Right lung (tissue), 5 donors: ENCODE data around the gene SMOC1. TPM values are rescaled to one million over a fixed set of nuclear protein-coding genes. Genes with fewer than 3 reads are reported as not detected.

ENCODE experiments used
- DNase-seq, 2 donors: peaks; one replicate each; pipeline ENCODE4 v3.0.0-alpha.2; 2013
- polyA plus RNA-seq, 5 donors: library from polyadenylated mRNA; unstranded; fragments of 120-200 nt; gene quantifications; one replicate each; pipeline versions ENCODE4 v1.2.1 to v1.2.3, GENCODE V29; 2013; ENCODE audit warnings: inconsistent platforms in 1 of 5, low replicate concordance in 1 of 5; ENCODE audit not compliant: insufficient read length in 5 of 5, insufficient read depth in 1 of 5

Gene SMOC1
- polyA plus RNA-seq, 5 donors = 1.1 to 2.3 (median 1.4) TPM

DNA sequence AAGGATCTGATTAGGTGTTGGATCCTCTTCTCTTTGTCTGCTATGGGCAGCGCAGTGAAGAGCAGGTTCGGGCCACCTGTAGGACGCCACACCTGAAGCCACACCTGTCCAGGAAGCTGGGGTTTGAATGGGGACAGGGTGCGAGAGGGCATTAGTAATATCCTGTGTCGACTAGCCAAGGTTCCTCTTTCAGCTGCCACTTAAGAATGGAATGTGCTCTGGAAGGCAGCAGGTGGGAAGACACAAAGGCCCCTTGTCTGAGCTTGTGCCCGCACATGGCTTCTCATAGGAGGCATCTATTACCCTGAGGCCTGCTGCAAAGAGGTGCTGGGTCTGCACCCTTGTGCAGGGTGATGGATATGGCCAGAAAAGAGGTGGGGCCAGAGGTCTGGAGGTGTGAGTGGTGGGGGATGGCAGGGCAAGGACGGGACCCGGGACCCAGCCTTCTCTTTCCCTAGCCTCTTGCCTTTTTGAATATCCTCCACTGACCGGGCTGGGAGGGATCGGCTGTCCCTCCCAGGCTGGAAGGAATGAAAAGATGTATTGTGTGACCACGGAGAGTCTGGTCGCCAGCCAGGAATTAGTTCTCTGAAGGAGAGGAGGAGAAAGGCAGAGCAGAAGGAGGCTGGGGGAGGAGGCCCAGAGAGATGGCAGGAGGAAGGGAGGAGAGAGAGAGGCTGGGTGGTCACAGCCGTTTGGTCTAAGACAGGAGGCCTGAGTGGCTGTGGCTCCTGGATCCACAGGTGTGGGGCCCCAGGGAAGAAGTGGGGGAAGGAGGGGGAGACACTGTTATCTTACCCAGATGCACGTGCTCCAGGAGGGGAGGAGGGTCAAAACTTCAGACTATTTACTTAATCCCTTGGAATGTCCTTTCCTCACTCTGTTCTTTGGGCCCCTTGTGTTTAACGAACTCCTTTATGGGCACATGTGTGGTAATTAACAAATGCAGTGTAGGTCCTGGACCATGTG lies 101.5 kb downstream of the SMOC1 start:
- no peak for DNase-seq

DNA sequence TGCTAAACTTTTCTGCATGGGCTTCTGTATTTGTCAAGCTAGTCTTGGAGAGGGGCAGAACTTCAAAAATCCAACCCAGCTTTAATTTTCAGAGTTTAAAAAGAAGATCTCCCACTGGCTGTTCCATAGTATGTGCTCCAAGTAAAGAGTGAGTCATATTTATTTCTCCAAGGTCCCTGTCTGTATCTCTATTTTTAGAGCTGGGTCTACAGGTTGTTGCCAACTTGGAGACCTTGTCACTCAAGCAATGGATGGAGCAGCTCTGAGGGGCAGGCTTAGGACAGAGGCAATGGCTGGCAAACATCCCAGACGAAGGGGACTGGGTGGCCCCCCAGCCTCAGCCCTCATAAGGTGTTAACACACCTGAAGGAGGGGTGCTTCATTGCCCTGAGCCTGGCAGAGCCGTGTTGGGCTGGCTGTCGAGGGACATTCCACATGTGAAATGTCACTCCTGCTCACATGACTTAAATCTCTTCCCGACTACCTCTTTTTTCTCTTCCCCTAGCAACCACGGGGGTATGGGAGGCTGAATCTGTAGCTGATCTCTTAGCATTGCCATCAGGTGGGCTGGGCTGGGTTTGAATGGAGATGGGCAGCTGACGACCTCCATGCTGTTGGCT lies 103.1 kb downstream of the SMOC1 start:
- no peak for DNase-seq

DNA sequence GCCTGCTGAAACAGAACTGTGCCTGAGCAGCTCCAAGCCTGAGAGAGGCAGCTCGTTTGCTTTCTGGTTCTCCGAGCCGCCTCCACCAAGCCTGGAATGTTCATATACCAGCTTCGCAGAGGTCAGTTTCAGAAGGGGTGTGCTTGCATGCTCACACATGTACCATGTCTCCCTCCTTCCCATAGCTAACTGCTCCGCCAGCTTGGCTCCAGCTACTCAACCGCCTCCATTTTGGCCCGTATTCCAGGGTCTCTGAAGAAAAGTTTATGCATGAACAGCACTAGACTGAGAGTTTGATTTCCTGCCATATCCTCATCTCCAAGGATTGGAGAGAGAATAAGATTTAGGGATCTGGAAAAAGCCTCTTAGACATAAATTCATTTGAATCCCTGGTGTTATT lies 103.7 kb downstream of the SMOC1 start:
- DNase-seq = no peak

DNA sequence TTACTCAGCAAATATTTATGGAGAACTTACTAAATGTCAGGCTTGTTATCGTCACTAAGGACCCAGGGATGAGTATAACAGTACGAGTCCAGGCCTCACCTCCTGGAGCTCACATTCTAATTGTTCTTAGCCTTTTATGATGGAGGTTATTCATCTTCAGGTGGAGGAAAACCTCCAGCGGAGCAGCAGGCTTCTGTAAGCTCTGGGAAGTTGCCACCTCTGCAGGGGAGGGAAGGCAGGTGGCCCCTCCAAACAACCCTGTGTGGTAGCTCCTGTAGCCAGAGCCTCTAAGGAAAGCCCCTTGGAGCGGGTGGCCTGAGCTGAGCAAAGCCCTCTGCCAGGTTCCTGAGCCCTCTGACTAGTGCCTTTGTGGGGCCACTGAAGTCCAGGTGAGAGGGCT lies 104.1 kb downstream of the SMOC1 start:
- DNase-seq = no peak

DNA sequence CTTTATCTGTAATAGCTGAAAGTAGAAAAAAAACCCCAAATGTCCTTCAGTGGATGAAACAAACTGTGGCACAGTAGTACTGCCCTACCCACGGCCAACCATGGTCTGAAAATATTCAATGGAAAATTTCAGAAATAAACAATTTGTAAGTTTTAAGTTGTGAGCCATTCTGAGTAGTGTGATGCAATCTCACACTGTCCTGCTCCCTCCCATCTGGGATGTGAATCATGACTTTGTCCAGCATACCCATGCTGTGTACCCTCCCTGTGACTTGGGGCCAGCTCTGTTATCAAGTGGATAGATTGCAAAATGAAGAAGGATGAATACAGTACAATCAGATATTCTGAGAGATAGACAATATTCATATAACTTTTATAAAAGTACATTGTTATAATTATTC lies 106.2 kb downstream of the SMOC1 start:
- no peak for DNase-seq

DNA sequence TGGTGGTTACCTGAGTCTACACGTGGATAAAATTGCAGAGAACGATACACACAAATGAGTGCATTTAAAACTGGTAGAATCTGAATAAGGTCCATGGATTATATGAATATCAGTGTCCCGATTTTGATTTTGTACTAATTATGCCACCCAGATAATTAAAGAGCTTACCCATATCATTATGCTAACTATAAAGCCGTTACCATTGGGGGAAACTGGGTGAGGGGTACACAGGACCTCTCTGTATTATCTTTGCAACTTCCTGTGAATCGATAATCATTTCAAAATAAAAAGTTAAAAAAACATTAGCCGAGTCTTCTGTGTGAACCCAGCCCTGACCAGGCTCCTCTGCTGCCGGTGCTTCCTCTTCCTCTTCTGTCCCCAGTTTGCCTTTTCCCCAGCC lies 107.1 kb downstream of the SMOC1 start:
- no peak for DNase-seq

DNA sequence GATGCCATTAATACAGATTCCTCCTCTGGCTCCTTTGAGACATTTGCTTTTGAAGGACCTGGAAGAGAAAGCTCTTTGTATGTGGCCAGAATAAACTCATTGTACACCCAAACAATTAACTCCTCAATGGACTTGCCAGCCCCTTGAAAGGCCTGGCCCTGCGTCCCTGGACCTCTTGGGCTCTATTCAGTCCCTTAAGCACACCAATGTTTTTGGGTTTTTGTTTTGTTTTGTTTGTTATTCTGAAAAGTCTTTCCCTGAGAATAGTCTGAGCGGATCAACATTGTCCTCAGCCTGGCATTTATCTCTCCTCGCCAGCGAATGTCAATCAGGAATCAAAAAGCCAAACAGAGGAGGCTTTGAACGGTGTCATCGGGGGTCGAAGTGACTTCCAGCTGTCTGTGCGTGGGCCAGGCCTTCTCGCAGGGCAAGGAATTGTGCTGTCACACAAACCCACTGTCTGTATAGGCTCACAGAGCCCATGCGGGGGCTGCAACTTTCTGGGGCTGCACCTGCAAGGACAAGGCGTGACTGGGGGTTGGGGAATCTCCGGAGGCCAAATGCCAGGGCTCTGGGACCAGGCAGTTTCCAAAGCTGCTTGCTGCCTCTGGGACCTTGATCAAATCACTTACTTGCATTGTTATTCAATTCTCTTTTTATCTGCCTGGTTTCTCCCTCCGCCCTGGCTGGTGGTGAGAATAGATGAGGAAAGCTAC lies 108.3 kb downstream of the SMOC1 start:
- no peak for DNase-seq

DNA sequence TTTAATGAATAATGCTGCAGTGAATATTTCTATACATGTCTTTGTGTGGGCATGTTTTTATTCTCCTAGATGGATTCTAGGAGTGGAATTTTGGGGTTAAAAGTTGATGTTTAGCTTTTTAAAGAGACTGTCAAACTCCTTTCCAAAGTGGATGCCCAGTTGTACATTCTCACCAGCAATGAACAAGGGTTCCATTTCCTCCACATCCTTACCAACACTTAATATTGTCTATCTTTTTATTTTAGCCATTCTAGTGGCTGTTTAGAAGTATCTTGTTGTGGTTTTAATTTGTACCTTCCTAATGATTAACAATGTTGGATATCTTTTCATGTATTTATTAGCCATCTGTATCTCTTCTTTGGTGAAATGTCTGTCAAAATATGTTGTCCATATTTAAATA lies 109.8 kb downstream of the SMOC1 start:
- DNase-seq = no peak

DNA sequence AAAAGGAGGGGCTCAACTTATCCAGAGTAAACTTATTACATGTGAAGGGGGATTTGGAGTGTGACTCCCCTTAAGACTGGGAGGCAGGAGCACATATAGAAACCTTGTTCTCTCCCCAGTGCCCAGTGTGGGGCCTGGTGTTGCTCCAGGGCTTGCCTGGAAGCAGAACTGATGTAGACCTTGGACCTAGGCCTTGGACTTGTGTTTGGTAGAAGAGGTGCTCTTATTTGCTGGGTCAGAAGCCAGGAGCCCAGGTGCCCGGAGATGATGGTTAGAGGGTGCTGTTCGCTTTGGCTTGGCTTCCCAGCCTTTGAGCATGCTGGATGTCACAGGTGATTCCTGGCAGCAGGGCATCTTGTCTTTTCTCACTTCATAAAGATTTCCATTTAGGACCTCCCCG lies 110.4 kb downstream of the SMOC1 start:
- DNase-seq = no peak

DNA sequence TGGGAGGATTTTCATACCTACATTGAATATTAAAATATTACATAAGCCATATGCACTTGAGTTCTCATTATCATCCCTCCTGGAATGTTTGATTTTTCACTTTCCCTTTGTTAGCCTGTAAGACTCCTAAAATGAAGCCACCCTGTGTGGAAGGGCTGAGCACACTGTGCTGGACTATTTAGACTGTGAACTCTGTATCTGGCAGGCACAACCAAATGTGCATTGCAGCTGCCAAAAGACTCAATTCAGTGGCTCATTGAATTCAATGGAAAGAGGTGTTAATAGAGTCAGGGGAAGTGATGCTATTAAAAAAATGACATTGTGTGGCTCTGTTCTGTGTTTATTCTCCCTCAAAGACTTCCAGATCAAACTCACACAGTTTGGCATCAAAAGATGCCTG lies 111.1 kb downstream of the SMOC1 start:
- no peak for DNase-seq

DNA sequence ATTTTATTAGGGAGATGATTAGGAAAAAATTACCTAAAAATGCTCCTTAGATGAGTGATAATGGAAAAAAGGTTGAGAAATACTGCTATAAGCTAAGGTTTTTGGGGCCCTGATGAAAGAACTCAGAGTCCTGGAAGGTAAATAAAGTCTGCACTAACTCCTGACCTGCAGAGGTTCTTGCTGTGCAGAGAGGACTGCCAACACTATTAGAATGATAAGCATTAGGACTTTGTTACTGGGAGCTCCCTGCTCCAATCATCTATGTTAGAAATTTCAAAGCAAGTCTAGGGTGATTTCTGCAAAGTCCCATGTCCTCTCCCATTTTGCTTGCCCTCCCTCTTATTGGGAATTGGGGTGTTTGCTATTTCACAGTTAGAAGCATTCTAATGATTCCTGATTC lies 112.2 kb downstream of the SMOC1 start:
- DNase-seq = no peak

DNA sequence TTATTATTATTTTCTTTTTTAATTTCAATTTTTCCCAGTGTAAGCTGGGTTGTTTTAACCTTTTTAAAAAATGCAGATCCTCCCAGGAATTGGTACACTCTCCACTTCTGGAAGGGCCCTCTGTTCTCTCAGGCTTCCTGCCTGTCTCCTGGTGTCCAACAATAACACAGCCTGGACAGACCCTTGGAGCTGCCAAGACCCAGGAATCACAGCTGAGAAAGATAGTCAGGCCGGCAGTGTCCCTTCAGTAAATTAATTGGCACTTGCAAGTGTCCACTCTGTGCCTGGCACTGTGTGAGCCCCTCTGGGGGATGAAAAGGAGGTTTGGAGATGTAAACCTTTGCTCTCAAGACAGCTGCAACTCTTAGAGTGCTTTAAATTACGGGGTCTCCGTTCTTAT lies 113.3 kb downstream of the SMOC1 start:
- DNase-seq = no peak

DNA sequence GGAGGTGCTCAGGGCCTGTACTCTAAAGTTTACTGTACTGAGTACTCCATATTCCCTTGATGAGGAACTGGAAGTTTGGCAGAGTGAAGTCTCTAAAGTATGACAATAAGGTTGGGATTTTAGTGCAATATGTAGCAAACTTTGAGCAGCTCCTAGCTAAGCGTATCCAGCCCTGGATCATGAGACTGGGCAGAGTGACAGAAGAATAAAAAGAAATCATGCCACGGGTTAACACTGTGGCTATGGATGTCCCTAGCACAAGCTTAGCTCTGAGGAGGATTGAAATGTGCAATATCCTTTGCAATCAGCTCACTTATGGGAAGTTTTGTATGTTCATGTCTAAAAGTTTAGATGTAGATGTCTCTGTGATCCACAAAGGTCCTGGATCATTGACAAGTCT lies 114.1 kb downstream of the SMOC1 start:
- DNase-seq = no peak

DNA sequence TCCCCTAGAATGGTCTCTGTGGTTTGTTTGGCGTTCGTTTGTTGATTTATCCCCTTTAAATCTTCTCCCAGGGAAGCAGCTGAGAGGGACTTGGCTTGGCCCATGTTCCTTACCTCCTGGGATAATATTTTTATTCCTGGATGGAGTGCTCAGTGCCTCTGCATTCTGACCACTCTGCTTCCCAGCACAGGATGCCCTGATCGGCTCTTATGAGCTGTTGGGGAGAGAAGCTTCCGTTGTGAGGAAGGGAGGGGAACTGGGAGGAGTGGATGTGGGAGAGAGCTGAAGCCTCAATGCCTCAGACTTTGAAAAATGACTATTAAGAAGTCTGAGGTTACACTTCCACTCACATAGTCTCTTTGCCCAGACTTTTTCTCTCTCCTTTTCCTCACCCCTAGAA lies 114.8 kb downstream of the SMOC1 start:
- DNase-seq = no peak

DNA sequence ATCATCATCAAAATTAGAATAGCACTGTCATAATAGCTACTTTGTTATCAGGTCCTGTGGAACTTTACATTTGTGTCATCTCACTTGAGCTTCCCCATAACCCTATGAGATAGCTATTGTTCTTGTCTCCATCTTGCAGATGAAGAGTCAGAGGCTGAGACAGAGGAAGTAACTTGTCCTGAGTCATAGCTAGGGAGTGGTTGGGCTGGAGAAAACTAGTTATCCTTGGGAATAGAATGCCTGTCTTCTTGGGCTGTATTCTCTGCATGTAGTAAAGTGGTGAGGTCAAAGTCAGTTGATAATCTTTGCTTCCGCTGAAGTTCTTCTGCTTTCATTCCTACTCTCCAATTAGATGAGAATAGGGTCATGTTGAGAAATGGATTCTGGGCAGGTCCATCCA lies 117.0 kb downstream of the SMOC1 start:
- no peak for DNase-seq

DNA sequence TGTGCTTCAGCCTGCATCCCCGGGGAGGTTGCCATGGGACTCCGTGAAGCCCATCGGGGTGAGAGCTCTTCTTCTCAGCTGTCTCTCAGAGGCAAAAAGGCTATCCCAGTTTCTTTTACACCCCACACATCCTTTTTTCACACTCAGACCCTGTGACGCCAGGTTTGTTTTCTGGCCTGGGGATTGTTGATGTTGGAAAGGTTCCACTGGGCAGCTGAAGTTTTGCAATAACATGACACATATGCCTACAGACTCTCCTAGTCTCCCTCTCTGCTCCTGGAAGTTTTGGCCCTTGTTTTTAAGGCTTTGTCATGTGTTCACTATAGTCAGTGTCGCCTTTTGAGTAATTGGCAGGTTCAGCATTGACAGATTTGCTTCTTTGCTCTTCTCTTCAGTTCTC lies 118.6 kb downstream of the SMOC1 start:
- DNase-seq = no peak

DNA sequence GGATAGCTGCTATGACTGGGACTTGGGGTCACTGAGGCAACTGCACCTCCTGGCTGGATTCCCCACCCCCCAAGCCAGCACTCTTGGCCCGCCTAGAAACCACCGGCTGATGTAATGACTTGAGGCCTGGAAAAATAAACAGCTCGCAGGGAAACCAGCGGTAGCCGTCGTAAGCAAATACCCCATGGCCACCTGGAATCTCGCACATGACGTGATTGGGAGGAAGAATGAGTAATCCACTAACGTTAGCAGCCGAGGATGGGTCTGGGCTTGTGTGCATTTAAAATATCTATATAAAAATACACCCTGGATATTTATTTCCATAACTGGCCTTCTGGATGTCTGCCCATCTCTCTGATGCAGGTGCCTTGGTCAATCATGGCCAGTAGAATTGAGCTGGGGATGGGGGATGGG lies 120.1 kb downstream of the SMOC1 start:
- DNase-seq = no peak

DNA sequence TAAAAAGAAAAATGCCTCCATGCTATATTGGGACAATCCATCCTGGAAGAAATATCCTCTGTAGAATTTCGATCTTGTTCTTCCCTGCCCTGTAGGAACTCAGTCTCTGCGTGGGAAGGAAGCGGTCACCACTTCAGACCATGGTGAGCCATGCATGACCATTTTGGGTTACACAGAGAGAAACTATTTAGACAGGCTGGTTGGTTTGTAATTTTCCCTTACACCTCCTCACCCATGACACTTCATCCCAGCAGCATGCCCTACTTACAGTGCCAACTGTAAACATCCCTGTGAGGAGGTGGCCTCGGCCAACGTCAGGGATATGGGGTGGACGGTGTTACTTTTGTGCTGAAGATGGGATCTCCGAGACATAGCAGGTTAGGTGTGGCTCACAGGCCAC lies 121.4 kb downstream of the SMOC1 start:
- DNase-seq = no peak

DNA sequence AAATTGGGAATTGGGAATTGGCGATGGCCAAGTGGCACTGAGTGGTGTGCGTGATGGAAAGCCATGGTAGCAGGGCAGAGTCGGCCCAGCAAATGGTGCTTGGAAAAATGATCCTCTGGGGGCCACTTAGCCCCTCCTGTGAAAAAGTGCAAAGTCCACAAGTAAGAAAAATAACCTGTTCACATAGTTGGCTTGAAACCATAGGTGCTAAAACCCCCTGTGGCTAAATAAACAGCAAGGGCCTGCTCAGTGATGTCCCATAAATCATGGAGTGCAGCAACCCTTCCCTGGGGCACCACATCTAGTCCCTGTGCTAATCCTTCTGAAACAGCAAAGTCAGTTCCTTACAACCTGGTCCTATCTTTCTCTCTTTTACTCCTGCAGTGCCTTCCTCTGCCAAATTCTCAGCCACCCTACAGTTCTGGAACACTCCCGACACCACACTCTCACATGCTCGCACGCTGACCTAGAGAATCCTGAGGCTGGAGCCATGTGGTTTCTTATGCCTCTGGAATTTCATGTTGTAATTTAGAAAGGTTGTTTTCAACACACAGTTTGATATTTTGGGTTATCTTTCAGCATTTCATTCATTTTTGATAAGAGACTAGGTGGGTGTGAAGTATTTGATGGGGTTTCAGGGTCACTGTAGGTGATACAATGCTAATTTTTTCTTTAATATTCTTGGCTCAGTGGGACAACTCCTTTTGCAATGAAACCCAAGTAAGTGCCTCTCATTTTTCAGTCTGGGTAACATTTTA lies 123.6 kb downstream of the SMOC1 start:
- no peak for DNase-seq

DNA sequence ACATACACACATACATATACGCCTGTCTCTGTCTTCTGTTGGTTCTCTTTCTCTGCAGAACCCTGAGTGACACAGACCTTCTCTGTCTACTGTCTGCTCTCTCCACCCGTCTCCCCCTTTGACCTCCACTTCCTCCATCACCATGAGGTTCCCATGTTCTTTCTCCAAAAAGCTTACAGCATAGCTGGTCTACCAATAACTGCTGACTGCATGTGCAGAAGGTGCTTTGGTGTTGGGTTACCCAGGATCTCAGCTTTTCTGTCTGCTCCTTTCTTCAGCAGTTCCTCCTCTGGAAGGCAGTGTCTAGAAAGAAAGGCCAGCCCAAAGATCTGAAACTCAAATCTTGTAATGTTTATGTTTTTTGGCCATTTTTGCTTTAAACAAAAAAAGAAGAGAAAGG lies 125.6 kb downstream of the SMOC1 start:
- DNase-seq = no peak

DNA sequence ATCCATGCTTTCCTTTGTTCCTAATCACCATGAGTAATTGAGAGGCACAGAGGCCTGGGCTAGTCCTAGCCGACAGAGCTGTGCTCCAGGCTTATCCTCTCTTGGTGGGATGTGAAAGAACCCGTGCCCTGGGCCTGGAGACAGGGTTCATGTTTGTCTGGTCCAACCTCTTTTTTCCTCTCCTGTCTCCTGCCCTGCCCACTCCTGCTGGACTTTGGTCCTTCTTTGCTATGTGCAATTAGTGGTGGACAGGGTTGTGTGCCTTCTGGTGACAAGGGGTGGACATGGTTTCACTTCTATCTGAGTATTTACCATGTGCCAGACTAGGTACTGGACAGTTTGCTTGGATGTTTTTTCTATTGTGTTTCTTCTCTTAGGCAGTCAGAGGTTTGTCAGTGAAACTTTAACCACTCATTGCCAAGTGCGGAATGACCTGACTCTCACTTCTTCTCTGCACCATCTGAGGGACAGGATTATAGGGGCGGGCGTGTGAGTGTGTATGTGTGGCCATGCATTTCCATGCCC lies 126.1 kb downstream of the SMOC1 start:
- DNase-seq = no peak

DNA sequence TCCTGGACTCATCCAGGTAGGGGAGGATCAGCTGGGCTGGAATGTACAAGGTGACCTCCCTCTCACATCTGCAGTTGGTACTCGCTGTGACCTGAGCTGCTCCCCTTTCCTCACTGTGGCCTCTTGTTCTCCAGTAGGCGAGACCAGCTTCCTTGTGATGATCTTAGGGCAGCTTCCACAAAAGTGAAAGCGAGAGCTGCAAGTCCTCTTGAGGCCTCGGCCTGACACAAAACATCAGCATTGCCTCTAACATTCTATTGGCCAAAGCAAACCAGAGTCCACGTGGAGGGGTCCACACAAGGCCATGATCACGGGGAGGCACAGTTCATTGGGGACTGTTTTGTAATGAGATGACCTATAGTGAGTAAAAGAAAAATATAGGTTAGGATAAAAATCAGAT lies 127.5 kb downstream of the SMOC1 start:
- no peak for DNase-seq
